Measurements from ENCODE around the gene GLCE. TPM values are rescaled to one million over a fixed set of nuclear protein-coding genes. Genes with fewer than 3 reads are reported as not detected.

GLCE gene
- total RNA-seq, 1 experiment from 2014 or later, result 12.5 TPM

- no peak for TF ChIP-seq ZNF416 (CRISPR knock-in tag; IDR thresholded peaks at IDR 0.05)
- no peak for TF ChIP-seq ZNF512 (CRISPR knock-in tag; IDR thresholded peaks at IDR 0.05; ENCODE audit: borderline replicate concordance)
- Mint-ChIP-seq H3K4me3 (peak overlapping the region; percentile 71), H3K36me3 (no peaks in the 10 kb centered on the region), H3K27me3 (ENCODE audit: low read depth) (peaks cover 50% of the 10 kb centered on the region), H3K9me3 (no peaks in the 10 kb centered on the region), H3K27ac (no peak overlapping the region), H3K4me1 (peaks cover 15% of the 10 kb centered on the region)
- POLR2A ChIA-PET, result interaction anchor here (0.5 kb wide), 1 partner anchor 148 kb away, joined by 3 read pairs; no protein-coding TSS in a partner anchor
- no peak for DNase-seq (ENCODE audit: low spot score)
- CTCF ChIA-PET, result no interaction called here
- no peak for ATAC-seq
Observed at GRCh38 chr15:69297642-69298353, 137.4 kb downstream of the GLCE start.

GRCh38 chr15:69298354-69298696 lies 137.9 kb downstream of the GLCE start:
- CTCF ChIA-PET, result no interaction called here
- no peak for ATAC-seq
- POLR2A ChIA-PET, result no interaction called here

More at GRCh38 chr15:69298354-69298696, 137.9 kb downstream of the GLCE start:
- Mint-ChIP-seq H3K4me1 (peaks cover 15% of the 10 kb centered on the region), H3K36me3 (no peaks in the 10 kb centered on the region), H3K9me3 (no peaks in the 10 kb centered on the region), H3K27me3 (ENCODE audit: low read depth) (peaks cover 50% of the 10 kb centered on the region), H3K27ac (no peak overlapping the region), H3K4me3 (peak overlapping the region; percentile 71)
- DNase-seq (ENCODE audit: low spot score), result no peak
- no peak for TF ChIP-seq RELA (CRISPR knock-in tag; IDR thresholded peaks at IDR 0.05; ENCODE audit: borderline replicate concordance)
- TF ChIP-seq SP1 (CRISPR knock-in tag; conservative IDR thresholded peaks at IDR 0.05), result no peak
- no peak for TF ChIP-seq ZNF263 (CRISPR knock-in tag; IDR thresholded peaks at IDR 0.05; ENCODE audit: low read depth)
- TF ChIP-seq ZNF219 (CRISPR knock-in tag; IDR thresholded peaks at IDR 0.05; ENCODE audit: borderline replicate concordance), result no peak
- TF ChIP-seq MXD4 (CRISPR knock-in tag; IDR thresholded peaks at IDR 0.05; ENCODE audit: borderline replicate concordance), result no peak
- no peak for TF ChIP-seq OVOL2 (CRISPR knock-in tag; IDR thresholded peaks at IDR 0.05; ENCODE audit: borderline replicate concordance)
- TF ChIP-seq ARID4B (CRISPR knock-in tag; IDR thresholded peaks at IDR 0.05; ENCODE audit: borderline replicate concordance), result no peak
- TF ChIP-seq IRF2 (CRISPR knock-in tag; IDR thresholded peaks at IDR 0.05; ENCODE audit: borderline replicate concordance, low read depth), result no peak
- TF ChIP-seq GABPB1 (CRISPR knock-in tag; IDR thresholded peaks at IDR 0.05), result no peak
- TF ChIP-seq SMAD4 (CRISPR knock-in tag; IDR thresholded peaks at IDR 0.05), result no peak
- TF ChIP-seq SMAD3 (CRISPR knock-in tag; IDR thresholded peaks at IDR 0.05; ENCODE audit: borderline replicate concordance), result no peak
- no peak for TF ChIP-seq ESRRA (CRISPR knock-in tag; IDR thresholded peaks at IDR 0.05; ENCODE audit: borderline replicate concordance)
- TF ChIP-seq E2F1 (CRISPR knock-in tag; IDR thresholded peaks at IDR 0.05), result no peak
- no peak for TF ChIP-seq E2F4 (CRISPR knock-in tag; IDR thresholded peaks at IDR 0.05; ENCODE audit: borderline replicate concordance, low read depth)
- no peak for TF ChIP-seq GTF2I (CRISPR knock-in tag; conservative IDR thresholded peaks at IDR 0.05)
- no peak for TF ChIP-seq ERG (CRISPR knock-in tag; IDR thresholded peaks at IDR 0.05)
- TF ChIP-seq ZNF232 (CRISPR knock-in tag; IDR thresholded peaks at IDR 0.05), result no peak
- no peak for TF ChIP-seq EMX1 (CRISPR knock-in tag; IDR thresholded peaks at IDR 0.05)
- TF ChIP-seq NR2C2 (CRISPR knock-in tag; IDR thresholded peaks at IDR 0.05), result no peak

Measured in WTC11 (cell line).